Measurements from ENCODE around the gene STAT5A.
A peak's percentile ranks its signal among the peaks of the same experiment; 100 is the strongest.
"Not testable (repeated sequence)": the region's sequence is repeated elsewhere in the genome, so short reads cannot be mapped to it uniquely, and the experiment has no call there.

The STAT5A gene
- total RNA-seq, result 89.6 to 917 (median 132) reads per million in 17 experiments

GRCh38 chr17:42287977-42288802, at the start of gene STAT5A:
Gene STAT5A, plus strand, starts transcription at chr17:42288498. Its CDS starts 914 bp downstream, at chr17:42289412.
- DNase-seq, result peak; percentile 90 to 95 (median 93)

GRCh38 chr17:42239576-42239975, 48.7 kb upstream of the STAT5A start:
- not testable (repeated sequence) for DNase-seq

DNA sequence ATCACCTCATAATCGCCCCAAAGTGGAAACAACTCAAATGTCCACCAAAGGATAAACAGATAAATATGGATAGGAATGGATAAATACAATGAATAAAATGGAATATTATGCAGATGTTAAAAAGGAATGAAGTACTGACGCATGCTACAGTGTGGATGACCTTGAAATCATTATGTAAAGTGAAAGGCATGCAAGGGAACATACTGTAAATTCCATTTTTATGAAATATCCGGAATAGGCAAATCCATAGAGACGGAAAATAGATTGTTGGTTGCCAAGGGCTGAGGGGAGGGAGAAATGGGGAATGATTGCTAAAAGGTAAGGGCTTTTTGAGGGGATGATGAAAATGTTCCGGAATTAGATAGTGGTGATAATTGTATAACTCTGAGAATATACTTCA, 48.1 kb upstream of the STAT5A start:
- no peak for DNase-seq

DNA sequence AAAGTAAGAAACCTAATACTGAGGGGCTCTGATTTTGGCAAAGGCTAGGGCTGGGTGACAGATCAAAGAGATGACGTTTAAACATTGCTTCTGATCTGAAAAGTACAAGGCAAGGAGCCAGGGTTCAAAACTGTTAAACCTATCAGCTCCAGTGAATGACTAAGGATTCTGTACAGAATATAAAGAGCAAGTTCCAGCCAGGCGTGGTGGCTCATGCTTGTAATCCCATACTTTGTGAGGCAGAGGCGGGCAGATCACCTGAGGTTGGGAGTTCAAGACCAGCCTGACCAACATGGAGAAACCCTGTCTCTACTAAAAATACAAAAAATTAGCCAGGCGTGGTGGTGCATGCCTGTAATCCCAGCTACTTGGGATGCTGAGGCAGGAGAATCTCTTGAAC, 47.4 kb upstream of the STAT5A start:
- DNase-seq, result not testable (repeated sequence)

- no peak for DNase-seq
These were observed 46.4 kb upstream of the STAT5A start for GRCh38 chr17:42241871-42242270.

DNA sequence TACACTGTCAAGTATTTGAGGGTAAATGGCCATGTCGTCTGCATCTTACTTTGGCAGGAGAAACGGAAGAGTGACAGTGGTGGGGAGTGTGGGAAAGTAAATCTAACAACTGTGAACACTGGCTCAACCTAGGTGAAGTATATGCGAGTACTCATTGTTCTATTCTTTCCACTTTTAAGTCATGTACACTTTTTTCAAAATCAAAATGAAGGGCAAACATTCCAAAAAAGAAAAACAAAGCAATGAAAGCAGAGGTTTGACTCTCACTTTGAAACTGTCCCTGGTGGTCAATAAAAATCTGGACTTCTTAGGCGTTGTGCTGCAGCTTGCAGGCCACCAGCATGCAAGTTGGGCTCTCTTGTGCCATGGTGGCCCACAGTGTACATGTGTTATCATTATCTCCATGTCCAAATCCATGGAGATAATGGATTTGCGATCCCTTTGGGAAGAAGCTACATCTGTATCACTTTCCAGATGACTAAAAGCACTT, 44.8 kb upstream of the STAT5A start:
- DNase-seq, result no peak

- DNase-seq, result not testable (repeated sequence)
These were observed 44.2 kb upstream of the STAT5A start for GRCh38 chr17:42244116-42244515.

GRCh38 chr17:42245183-42245582, 43.1 kb upstream of the STAT5A start:
- DNase-seq, result not testable (repeated sequence)

GRCh38 chr17:42246515-42246914, 41.8 kb upstream of the STAT5A start:
- no peak for DNase-seq

DNA sequence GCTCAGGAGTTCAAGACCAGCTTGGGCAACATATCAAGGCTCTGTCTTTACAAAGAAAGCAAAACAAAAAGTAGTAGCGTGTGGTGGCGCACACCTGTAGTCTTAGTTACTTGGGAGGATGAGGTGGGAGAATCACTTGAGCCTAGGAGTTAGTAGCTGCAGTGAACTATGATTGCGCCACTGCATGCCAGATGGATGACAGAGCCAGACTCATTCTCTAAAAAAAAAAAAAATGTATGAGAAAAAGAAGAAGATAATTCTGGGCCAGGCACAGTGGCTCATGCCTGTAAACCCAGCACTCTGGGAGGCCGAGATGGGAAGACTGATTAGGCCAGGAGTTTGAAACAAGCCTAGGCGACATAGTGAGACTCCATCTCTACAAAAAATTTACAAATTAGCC, 40.6 kb upstream of the STAT5A start:
- DNase-seq, result peak in 3 of 4 experiments; percentile 43 to 47 (median 47)

GRCh38 chr17:42248351-42249179, 39.7 kb upstream of the STAT5A start:
- peak; percentile 89 to 94 (median 92) for DNase-seq

GRCh38 chr17:42249681-42250446, 38.4 kb upstream of the STAT5A start:
- DNase-seq, result no peak

- peak; percentile 60 to 77 (median 68) for DNase-seq
These were observed 37.2 kb upstream of the STAT5A start for GRCh38 chr17:42251115-42251514.

DNA sequence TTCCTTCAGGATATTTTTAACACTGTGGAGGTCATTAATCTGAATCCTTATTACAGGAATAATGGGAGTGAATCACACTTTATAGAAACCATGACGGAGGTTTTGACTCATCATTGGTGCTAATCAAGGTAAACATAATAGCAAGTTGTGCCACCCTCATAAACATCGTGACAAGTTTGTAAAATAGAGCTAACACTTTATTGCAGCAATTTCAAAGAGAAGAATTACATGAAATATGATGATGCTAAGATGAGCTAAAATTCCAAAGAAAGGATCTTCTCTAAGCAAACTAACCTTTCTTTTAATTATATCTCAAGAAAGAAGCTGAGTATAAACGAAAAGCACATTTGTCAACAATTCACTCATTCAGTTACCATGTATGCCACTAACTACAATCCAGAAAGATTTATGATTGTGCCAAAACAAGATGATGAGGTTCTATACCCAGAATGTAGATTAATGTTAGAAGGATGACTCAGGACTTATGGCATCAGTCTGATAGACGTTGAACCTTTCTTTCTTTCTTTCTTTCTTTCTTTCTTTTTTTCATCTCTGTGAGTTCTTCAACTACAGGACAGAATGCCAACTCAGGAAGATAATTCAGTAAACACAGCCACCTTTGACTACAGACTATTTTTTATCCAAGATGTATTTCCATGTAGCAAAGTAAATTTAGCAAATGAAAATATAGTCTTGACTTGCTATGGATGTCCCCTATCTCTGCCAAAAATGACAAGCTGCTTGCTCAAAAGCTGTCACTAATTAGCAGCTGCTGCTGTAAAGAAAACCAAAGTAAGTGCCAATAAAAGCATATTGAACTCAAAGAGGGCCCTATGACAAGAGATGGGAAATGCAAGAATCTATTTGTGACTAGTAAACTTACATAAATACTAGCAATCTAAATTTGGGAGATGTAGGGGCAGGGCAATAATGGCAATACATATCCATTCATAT, 35.4 kb upstream of the STAT5A start:
- DNase-seq, result no peak

DNA sequence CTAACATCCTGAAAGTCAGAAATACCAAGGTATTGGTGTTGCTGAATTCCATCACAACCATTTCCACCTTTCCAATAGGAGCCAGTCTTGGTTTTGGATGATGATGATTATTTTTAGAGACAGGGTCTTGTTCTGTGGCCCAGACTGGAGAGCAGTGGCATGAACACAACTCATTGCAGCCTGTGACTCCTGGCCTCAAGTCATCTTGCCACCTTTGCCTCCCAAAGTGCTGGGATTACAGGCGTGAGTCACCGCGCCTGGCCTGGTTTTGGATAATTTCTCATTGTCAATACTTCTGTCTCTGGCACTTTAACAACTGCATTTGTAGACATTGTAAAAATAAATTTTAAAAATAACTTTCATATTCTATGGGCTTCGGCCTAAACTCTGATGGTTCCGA, 34.7 kb upstream of the STAT5A start:
- DNase-seq, result no peak

GRCh38 chr17:42255445-42255844, 32.9 kb upstream of the STAT5A start:
- no peak for DNase-seq

DNA sequence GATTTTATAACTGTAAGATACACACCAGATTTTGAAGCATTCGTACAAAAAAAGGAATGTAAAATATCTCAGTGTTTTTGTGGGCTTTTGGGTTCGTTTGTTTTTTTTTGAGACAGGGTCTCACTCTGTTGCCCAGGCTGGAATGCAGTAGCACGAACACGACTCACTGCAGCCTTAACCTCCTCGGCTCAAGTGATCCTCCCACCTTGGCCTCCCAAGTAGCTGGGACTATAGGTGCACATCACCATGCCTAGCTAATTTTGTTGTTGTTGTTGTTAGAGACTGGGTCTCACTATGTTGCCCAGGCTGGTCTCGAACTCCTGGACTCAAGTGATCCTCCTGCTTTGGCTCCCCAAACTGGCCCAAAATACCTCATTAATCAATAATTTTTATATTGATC, 28.0 kb upstream of the STAT5A start:
- no peak for DNase-seq

GRCh38 chr17:42264366-42264765, 23.9 kb upstream of the STAT5A start:
- DNase-seq, result not testable (repeated sequence)

DNA sequence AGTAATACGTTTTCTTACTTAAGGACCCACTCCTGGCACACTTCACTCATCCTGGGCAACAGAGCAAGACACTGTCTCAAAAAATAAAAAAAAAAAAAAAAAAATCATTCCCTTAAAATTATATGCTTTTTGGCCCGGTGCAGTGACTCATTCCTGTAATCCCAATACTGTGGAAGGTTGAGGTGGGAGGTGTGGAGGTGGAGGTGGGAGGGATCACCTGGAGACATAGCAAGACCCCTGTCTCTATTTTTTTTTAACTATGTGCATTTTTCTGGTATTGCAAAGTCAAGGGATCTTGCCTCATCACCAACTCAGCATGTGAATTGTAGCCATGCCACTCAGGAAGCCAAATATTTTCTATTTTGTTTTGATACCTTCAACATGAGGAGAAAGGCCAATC, 21.8 kb upstream of the STAT5A start:
- DNase-seq, result no peak

DNA sequence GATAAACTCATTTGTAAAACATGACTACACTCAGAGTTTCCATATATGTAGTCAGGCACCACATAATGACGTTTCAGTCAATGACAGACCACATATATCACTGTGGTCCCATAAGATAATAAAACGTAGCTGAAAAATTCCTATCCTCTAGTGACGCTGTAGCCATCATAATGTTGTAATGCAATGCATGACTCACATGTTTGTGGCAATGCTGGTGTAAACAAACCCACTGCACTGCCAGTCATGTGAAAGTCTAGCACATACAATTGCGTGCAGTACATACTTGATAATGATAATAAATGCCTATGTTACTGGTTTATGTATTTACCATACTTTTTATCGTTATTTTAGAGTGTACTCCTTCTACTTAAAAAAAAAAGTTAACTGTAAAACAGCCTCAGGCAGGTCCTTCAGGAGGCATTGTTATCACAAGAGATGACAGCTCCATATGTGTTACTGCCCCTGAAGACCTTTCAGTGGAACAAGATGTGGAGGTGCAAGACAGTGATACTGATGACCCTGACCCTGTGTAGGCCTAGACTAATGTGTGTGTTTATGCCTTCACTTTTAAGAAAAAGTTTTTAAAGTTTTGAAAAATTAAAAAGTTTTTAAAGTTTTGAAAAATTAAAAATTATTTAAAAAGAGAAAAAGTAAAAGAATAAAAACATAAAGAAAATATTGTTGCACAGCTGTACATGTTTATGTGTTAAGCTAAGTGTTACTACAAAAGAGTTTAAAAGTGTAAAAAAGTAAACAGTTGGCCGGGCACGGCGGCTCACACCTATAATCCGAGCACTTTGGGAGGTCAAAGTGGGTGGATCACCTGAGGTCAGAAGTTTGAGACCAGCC, 21.2 kb upstream of the STAT5A start:
- DNase-seq, result peak; percentile 66 to 93 (median 80)

Measured in suppressor macrophage (primary cell).